ENCODE results near the gene MGLL. TPM values are rescaled to one million over a fixed set of nuclear protein-coding genes. Genes with fewer than 3 reads are reported as not detected.

MGLL gene
- polyA plus RNA-seq, 2 donors = 78.0 to 99.1 TPM

GRCh38 chr3:127680798-127681221 lies 141.5 kb downstream of the MGLL start:
- H3K36me3 ChIP-seq (ENCODE audit: control insufficient read depth in 2 of 2, insufficient read depth in 2 of 2, low read length in 1 of 2) = peaks cover 0 to 22% of the 10 kb centered on the region in 2 donors
- peaks cover 0 to 3% of the 10 kb centered on the region in 2 donors for H3K4me1 ChIP-seq (ENCODE audit: control insufficient read depth in 2 of 2, insufficient read depth in 2 of 2, low read length in 1 of 2)
- H3K9me3 ChIP-seq (ENCODE audit: control insufficient read depth in 2 of 2, insufficient read depth in 1 of 2, low read depth in 1 of 2, low read length in 1 of 2) = no peaks in the 10 kb centered on the region
- H3K4me3 ChIP-seq (ENCODE audit: low read depth in 1 of 2, low read length in 2 of 2) = no peak overlapping the region
- WGBS, 2 donors = 91 to 98% methylated on average over 1 of the region's 1 CpG
- H3K27me3 ChIP-seq (ENCODE audit: control insufficient read depth in 1 of 2, insufficient read depth in 2 of 2, low read length in 2 of 2) = no peaks in the 10 kb centered on the region
- no peak overlapping the region for H3K27ac ChIP-seq (ENCODE audit: low read depth in 2 of 2, low read length in 1 of 2)

- no peak overlapping the region for H3K27ac ChIP-seq (ENCODE audit: low read depth in 2 of 2, low read length in 1 of 2)
- no peak overlapping the region for H3K4me3 ChIP-seq (ENCODE audit: low read depth in 1 of 2, low read length in 2 of 2)
- no peaks in the 10 kb centered on the region for H3K9me3 ChIP-seq (ENCODE audit: control insufficient read depth in 2 of 2, insufficient read depth in 1 of 2, low read depth in 1 of 2, low read length in 1 of 2)
- peaks cover 0 to 6% of the 10 kb centered on the region in 2 donors for H3K4me1 ChIP-seq (ENCODE audit: control insufficient read depth in 2 of 2, insufficient read depth in 2 of 2, low read length in 1 of 2)
- 96 to 99% methylated on average over 20 to 21 of the region's 21 CpGs for WGBS, 2 donors
- H3K36me3 ChIP-seq (ENCODE audit: control insufficient read depth in 2 of 2, insufficient read depth in 2 of 2, low read length in 1 of 2) = peaks cover 0 to 23% of the 10 kb centered on the region in 2 donors
- H3K27me3 ChIP-seq (ENCODE audit: control insufficient read depth in 1 of 2, insufficient read depth in 2 of 2, low read length in 2 of 2) = no peaks in the 10 kb centered on the region
These were observed 142.1 kb downstream of the MGLL start for GRCh38 chr3:127680146-127680661.

- WGBS, 2 donors = 91 to 93% methylated on average over 19 to 21 of the region's 21 CpGs
- peaks cover 0 to 6% of the 10 kb centered on the region in 2 donors for H3K4me1 ChIP-seq (ENCODE audit: control insufficient read depth in 2 of 2, insufficient read depth in 2 of 2, low read length in 1 of 2)
- H3K9me3 ChIP-seq (ENCODE audit: control insufficient read depth in 2 of 2, insufficient read depth in 1 of 2, low read depth in 1 of 2, low read length in 1 of 2) = no peaks in the 10 kb centered on the region
- peaks cover 0 to 23% of the 10 kb centered on the region in 2 donors for H3K36me3 ChIP-seq (ENCODE audit: control insufficient read depth in 2 of 2, insufficient read depth in 2 of 2, low read length in 1 of 2)
- no peak overlapping the region for H3K27ac ChIP-seq (ENCODE audit: low read depth in 2 of 2, low read length in 1 of 2)
- H3K4me3 ChIP-seq (ENCODE audit: low read depth in 1 of 2, low read length in 2 of 2) = no peak overlapping the region
- H3K27me3 ChIP-seq (ENCODE audit: control insufficient read depth in 1 of 2, insufficient read depth in 2 of 2, low read length in 2 of 2) = no peaks in the 10 kb centered on the region
These were observed 142.7 kb downstream of the MGLL start for GRCh38 chr3:127679534-127680145.

- H3K36me3 ChIP-seq (ENCODE audit: control insufficient read depth in 2 of 2, insufficient read depth in 2 of 2, low read length in 1 of 2) = peaks cover 0 to 23% of the 10 kb centered on the region in 2 donors
- H3K4me3 ChIP-seq (ENCODE audit: low read depth in 1 of 2, low read length in 2 of 2) = no peak overlapping the region
- 73 to 82% methylated on average over 12 of the region's 12 CpGs for WGBS, 2 donors
- H3K9me3 ChIP-seq (ENCODE audit: control insufficient read depth in 2 of 2, insufficient read depth in 1 of 2, low read depth in 1 of 2, low read length in 1 of 2) = no peaks in the 10 kb centered on the region
- peaks cover 0 to 9% of the 10 kb centered on the region in 2 donors for H3K4me1 ChIP-seq (ENCODE audit: control insufficient read depth in 2 of 2, insufficient read depth in 2 of 2, low read length in 1 of 2)
- H3K27ac ChIP-seq (ENCODE audit: low read depth in 2 of 2, low read length in 1 of 2) = no peak overlapping the region
- H3K27me3 ChIP-seq (ENCODE audit: control insufficient read depth in 1 of 2, insufficient read depth in 2 of 2, low read length in 2 of 2) = no peaks in the 10 kb centered on the region
These were observed 143.4 kb downstream of the MGLL start for GRCh38 chr3:127678611-127679533.

- Histone ChIP-seq H3K27ac (ENCODE audit: low read depth in 2 of 2, low read length in 1 of 2) (no peak overlapping the region), H3K9me3 (ENCODE audit: control insufficient read depth in 2 of 2, insufficient read depth in 1 of 2, low read depth in 1 of 2, low read length in 1 of 2) (no peaks in the 10 kb centered on the region), H3K36me3 (ENCODE audit: control insufficient read depth in 2 of 2, insufficient read depth in 2 of 2, low read length in 1 of 2) (peaks cover 0 to 23% of the 10 kb centered on the region in 2 donors), H3K4me3 (ENCODE audit: low read depth in 1 of 2, low read length in 2 of 2) (no peak overlapping the region), H3K27me3 (ENCODE audit: control insufficient read depth in 1 of 2, insufficient read depth in 2 of 2, low read length in 2 of 2) (no peaks in the 10 kb centered on the region), H3K4me1 (ENCODE audit: control insufficient read depth in 2 of 2, insufficient read depth in 2 of 2, low read length in 1 of 2) (peaks cover 0 to 12% of the 10 kb centered on the region in 2 donors)
- WGBS, 2 donors = 93 to 96% methylated on average over 8 of the region's 8 CpGs
These were observed 144.1 kb downstream of the MGLL start for GRCh38 chr3:127678315-127678599.

GRCh38 chr3:127677541-127678314 lies 144.6 kb downstream of the MGLL start:
- H3K27ac ChIP-seq (ENCODE audit: low read depth in 2 of 2, low read length in 1 of 2) = no peak overlapping the region
- no peak overlapping the region for H3K4me3 ChIP-seq (ENCODE audit: low read depth in 1 of 2, low read length in 2 of 2)
- H3K4me1 ChIP-seq (ENCODE audit: control insufficient read depth in 2 of 2, insufficient read depth in 2 of 2, low read length in 1 of 2) = peaks cover 0 to 12% of the 10 kb centered on the region in 2 donors
- no peaks in the 10 kb centered on the region for H3K9me3 ChIP-seq (ENCODE audit: control insufficient read depth in 2 of 2, insufficient read depth in 1 of 2, low read depth in 1 of 2, low read length in 1 of 2)
- H3K36me3 ChIP-seq (ENCODE audit: control insufficient read depth in 2 of 2, insufficient read depth in 2 of 2, low read length in 1 of 2) = peaks cover 0 to 23% of the 10 kb centered on the region in 2 donors
- whole genome bisulfite sequencing, 2 donors = 92 to 93% methylated on average over 17 of the region's 17 CpGs
- no peaks in the 10 kb centered on the region for H3K27me3 ChIP-seq (ENCODE audit: control insufficient read depth in 1 of 2, insufficient read depth in 2 of 2, low read length in 2 of 2)

- H3K9me3 ChIP-seq (ENCODE audit: control insufficient read depth in 2 of 2, insufficient read depth in 1 of 2, low read depth in 1 of 2, low read length in 1 of 2) = no peaks in the 10 kb centered on the region
- peaks cover 0 to 23% of the 10 kb centered on the region in 2 donors for H3K36me3 ChIP-seq (ENCODE audit: control insufficient read depth in 2 of 2, insufficient read depth in 2 of 2, low read length in 1 of 2)
- H3K27ac ChIP-seq (ENCODE audit: low read depth in 2 of 2, low read length in 1 of 2) = no peak overlapping the region
- H3K4me1 ChIP-seq (ENCODE audit: control insufficient read depth in 2 of 2, insufficient read depth in 2 of 2, low read length in 1 of 2) = peaks cover 0 to 12% of the 10 kb centered on the region in 2 donors
- WGBS, 2 donors = 83 to 93% methylated on average over 21 of the region's 21 CpGs
- H3K4me3 ChIP-seq (ENCODE audit: low read depth in 1 of 2, low read length in 2 of 2) = no peak overlapping the region
- H3K27me3 ChIP-seq (ENCODE audit: control insufficient read depth in 1 of 2, insufficient read depth in 2 of 2, low read length in 2 of 2) = no peaks in the 10 kb centered on the region
These were observed 145.4 kb downstream of the MGLL start for GRCh38 chr3:127676921-127677351.

- Histone ChIP-seq H3K36me3 (ENCODE audit: control insufficient read depth in 2 of 2, insufficient read depth in 2 of 2, low read length in 1 of 2) (peaks cover 0 to 23% of the 10 kb centered on the region in 2 donors), H3K4me1 (ENCODE audit: control insufficient read depth in 2 of 2, insufficient read depth in 2 of 2, low read length in 1 of 2) (peaks cover 0 to 16% of the 10 kb centered on the region in 2 donors)
- 78 to 86% methylated on average over 4 of the region's 4 CpGs for WGBS, 2 donors
These were observed 145.9 kb downstream of the MGLL start for GRCh38 chr3:127676456-127676855.

More at GRCh38 chr3:127676456-127676855, 145.9 kb downstream of the MGLL start:
- Histone ChIP-seq H3K9me3 (ENCODE audit: control insufficient read depth in 2 of 2, insufficient read depth in 1 of 2, low read depth in 1 of 2, low read length in 1 of 2) (no peaks in the 10 kb centered on the region), H3K4me3 (ENCODE audit: low read depth in 1 of 2, low read length in 2 of 2) (no peak overlapping the region), H3K27me3 (ENCODE audit: control insufficient read depth in 1 of 2, insufficient read depth in 2 of 2, low read length in 2 of 2) (no peaks in the 10 kb centered on the region), H3K27ac (ENCODE audit: low read depth in 2 of 2, low read length in 1 of 2) (no peak overlapping the region)

All from esophagus (tissue), 2 donors.